ENCODE results near the gene TERB1.

The TERB1 gene, protein sequence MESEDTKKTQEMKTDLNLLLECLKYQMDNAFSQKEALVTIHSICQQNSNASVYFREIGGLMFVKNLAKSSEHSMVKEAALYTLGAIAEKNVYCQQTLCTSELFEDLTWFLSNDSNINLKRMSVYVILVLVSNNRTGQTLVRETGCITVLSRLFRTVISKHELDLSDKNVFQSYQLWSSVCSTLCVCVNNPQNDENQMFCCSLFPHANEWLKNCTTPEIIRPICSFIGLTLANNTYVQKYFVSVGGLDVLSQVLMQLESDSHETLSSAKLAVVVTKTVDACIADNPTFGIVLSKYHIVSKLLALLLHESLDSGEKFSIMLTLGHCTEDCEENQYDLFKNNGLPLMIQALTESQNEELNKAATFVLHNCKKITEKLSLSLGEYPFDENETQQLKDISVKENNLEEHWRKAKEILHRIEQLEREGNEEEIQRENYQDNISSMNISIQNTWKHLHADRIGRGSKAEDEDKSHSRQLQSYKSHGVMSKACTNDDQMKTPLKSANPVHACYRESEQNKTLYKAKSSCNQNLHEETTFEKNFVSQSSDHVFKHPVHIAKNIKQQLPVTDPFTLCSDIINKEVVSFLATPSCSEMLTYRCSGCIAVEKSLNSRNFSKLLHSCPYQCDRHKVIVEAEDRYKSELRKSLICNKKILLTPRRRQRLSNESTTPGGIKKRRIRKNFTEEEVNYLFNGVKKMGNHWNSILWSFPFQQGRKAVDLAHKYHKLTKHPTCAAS

DNA sequence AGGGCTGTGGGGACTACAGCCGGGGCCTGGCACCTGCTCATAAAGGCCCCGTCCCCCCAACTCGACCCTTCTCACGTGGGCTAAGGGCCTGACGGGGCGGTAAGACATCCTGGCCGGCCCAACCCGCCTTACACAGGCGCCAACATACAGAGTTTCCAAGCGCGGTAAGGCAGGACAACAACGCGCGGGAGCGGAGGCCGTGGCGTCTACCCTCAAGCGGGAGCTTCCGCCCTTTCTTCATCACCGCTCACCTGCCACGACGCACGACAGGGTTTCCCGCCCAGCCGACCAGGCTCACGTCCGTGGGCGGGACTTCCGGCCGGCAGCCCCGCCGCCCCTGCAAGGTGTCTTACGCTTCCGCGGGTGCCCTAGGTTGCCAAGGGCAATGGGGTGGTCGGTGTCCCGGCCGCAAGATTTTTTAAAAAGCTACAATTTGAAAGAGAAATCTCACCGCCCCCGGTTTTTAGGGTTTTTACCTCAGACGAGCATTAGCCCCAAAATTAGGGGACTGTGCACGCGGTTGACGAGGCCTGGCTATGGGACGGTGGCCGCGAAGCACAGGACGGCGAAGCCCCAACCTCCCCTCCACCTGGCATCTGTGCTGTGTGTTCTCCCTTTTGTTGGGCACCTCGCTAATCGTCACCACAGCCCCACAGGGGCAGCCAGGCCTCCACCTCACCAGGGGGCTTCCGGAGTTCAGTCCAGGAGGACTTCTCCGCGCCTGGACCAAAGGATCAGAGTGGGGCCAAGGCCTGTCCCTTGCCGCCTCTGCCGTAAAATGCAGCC is at the start of gene TERB1:
TSS of gene TERB1 (minus strand) at position 265 of the 786 bp plus-strand sequence. CDS start 4,786 bp downstream, outside the sequence.
- no peak for DNase-seq (ENCODE audit: low read depth)

GRCh38 chr16:66850115-66850815 is 48.9 kb upstream of the TERB1 start:
- DNase-seq (ENCODE audit: low read depth) = no peak

- no peak for DNase-seq (ENCODE audit: low read depth)
Measured at GRCh38 chr16:66849549-66849948, 48.2 kb upstream of the TERB1 start.

DNA sequence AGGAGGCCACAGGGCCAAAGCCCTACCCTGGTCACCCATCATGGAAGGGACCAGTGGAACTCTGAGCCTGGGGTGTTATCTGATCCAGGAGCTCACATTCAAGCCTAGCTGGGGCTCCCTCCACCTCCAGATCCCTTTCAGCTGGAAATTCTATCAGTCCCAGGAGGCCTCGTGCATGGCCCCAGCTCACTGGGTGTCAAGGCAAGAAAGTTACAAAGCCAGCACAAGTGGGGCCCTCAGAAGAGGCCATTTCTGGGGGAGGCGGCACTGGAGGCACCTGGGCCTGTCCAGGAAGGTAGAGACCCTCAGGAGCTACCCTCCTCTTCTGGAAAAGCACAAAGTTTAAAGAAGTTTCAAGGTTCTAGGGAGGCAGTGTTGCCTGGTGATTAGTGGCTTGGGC is 47.6 kb upstream of the TERB1 start:
- DNase-seq (ENCODE audit: low read depth) = no peak

DNA sequence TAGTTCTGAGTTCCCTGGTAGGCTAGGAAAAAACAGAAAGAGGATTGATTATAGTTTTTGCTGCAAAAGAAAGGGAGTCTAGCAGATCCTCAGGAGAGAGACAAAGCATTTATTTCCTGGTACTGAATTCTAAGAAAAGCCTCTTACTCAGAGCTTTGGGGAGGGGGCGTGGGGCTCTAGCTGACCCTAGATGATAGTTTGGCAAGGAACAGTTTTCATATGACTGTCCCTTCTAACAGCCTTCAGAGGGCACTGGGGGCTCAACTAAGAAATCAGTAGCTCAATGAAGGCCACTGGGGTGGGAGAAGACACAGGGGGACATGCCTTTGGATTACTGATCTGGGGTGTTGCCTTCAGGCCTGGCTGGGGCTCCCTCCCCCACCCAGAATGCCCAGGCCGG is 46.8 kb upstream of the TERB1 start:
- no peak for DNase-seq (ENCODE audit: low read depth)

- no peak for DNase-seq (ENCODE audit: low read depth)
Measured at GRCh38 chr16:66847533-66848067, 46.2 kb upstream of the TERB1 start.

GRCh38 chr16:66846831-66847230 is 45.4 kb upstream of the TERB1 start:
- DNase-seq (ENCODE audit: low read depth) = no peak

GRCh38 chr16:66846266-66846665 is 44.9 kb upstream of the TERB1 start:
- no peak for DNase-seq (ENCODE audit: low read depth)

DNA sequence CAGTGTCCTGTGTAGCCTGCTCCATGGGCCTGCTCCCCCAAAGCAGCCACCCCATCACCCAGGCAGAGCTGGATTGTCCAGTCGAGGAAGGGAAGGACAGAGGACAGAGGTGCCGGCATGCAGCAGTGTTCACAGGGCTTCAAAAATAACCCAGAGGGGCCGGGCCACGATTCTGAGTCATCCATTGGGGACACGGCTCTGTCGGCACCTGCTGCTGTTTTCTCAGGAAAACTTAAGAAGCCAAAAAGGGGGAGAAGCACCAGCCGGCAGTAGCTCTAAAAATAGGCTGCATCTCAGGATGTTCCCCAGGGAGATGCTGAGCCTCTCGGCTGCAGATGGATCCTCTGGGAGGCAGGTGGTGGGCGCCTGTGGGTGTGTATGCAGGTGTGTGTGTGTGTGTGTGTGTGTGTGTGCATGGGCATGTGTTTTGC is 44.4 kb upstream of the TERB1 start:
- DNase-seq (ENCODE audit: low read depth) = no peak

DNA sequence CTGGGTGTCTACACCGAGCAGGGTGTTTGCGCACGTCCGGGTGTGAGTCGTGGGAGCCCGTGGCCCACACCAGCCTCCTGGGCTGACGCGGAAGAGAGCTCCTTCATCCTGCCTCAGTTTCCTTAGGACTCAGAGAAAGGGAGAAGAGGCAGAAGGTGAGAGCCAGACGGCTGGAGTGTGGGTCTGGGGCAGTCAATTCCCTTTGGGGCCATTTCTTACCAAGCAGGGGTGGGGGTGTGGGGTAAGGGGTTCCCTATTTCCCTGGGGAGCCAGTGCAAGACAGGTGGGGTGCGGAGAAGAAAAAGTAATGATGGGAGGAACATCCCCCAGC is 43.7 kb upstream of the TERB1 start:
- no peak for DNase-seq (ENCODE audit: low read depth)

- no peak for DNase-seq (ENCODE audit: low read depth)
Measured at GRCh38 chr16:66844342-66845079, 43.1 kb upstream of the TERB1 start, which contains the start of gene CA7. TSS of gene CA7 (plus strand) at chr16:66844414. CDS start at chr16:66844488, 74 bp downstream.

GRCh38 chr16:66844009-66844341 is 42.6 kb upstream of the TERB1 start:
- no peak for DNase-seq (ENCODE audit: low read depth)

GRCh38 chr16:66843191-66843590 is 41.8 kb upstream of the TERB1 start:
- DNase-seq (ENCODE audit: low read depth) = no peak

GRCh38 chr16:66842765-66843164 is 41.4 kb upstream of the TERB1 start:
- DNase-seq (ENCODE audit: low read depth) = no peak

DNA sequence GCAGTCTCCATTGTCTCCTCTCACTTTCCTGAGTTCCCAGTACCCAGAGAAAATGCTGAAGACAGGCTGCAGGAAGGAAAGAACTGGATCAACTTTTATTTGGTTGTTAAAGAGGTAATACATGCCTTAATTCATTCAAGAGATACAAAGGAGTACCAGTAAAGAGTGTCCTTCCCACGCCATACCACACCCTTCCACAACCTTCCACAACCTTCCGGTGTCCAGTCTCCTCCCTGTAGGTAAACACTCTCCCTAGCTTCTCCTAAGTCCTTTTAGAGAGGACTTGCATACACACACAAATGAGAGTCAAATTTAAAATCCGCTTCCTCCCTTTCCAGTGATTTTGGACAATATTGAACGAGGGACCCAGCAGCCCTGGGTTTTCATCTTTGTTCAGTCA is 40.0 kb upstream of the TERB1 start:
- DNase-seq (ENCODE audit: low read depth) = no peak

DNA sequence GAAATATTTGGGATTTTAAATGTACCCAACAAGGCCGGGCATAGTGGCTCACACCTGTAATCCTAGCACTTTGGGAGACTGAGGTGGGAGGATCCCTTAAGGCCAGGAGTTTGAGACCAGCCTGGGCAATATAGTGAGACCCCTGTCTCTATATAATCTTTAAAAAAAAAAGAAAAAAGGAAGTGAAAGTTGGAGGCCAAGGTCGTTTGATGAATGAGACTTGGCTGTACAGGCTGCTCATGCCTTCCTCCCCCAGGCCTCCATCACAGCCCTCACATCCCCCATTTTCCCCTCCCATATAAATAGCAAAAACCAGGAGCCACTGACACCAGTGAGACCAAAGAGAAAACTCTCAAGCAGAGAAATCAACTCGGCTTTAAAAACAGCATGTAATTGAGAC is 39.5 kb upstream of the TERB1 start:
- no peak for DNase-seq (ENCODE audit: low read depth)

DNA sequence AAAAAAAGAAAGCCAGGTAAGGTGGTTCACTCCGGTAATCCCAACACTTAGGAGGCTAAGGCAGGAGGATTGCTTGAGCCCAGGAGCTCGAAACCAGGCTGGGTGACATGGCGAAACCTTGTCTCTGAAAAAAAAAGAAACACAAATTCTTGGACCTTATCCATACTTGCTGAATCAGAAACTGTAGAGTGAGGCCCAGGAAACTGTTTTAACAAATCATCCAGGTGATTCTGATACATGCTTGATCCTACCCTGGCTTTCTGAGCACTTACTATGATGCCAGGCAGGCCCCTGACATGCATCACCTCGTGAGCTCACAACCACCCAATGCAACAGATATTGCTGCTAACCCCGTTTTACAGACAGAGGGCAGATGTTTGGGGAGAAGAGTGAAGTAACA is 33.4 kb upstream of the TERB1 start:
- no peak for DNase-seq (ENCODE audit: low read depth)

DNA sequence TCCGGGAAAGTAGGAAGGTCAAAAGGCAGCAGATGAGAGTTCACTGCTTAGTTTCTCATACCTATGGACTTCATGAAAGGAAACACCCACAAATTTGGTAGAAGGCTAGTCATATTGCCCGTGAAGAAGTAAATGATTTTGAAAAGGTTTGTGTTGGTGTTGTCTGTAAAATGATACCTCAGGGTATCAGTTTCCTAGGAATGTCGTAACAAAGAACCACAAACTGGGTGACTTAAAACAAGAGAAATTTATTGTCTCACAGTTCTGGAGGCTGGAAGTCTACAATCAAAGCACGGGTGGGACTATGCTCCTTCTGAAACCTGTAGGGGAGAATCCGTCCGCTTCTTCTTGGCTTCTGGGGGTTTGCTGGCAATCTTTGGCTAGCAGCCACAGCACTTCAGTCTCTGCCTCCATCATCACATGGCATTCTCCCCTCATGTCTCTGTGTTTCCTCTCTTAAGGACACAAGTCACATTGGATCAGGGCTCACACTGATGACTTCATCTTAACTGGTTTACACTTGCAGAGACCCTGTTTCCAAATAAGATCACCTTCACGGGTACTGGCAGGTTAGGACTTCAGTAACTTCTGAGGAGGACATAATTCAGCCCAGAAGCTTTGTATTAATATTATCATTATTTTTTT is 31.4 kb upstream of the TERB1 start:
- no peak for DNase-seq (ENCODE audit: low read depth)

DNA sequence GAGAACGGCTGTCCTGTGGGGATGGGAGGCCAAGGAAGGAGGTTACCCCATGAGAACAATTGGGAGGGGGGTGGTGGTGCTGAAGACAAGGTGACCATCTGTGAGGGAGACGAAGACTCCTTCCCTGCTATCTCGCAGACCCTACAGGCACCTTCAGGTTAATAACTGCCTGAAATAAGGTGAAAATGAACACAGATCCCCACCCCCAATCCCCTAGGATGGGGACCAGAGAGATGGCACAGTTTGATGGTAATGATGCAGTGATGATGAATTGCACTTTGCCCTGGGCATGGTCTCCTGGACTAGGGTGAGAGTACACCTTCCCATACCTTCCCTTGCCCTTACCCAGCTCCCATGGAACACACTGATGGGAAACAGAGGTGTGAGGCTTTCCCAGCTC is 30.8 kb upstream of the TERB1 start:
- no peak for DNase-seq (ENCODE audit: low read depth)
